Gastrocnemius medialis (tissue), 4 donors: Measurements from ENCODE around the gene STON1.

Source experiments
- CTCF ChIP-seq, 5 experiments: fragments of 450-650 bp in 3 of 5; fragments of 200-600 bp in 2 of 5; sonication (generic) in 2 of 5; IDR thresholded peaks in 4 of 5; conservative IDR thresholded peaks in 1 of 5; 1 replicate in 4 of 5; 2 replicates in 1 of 5; pipeline ENCODE4 v1.5.1; 2016 to 2019; ENCODE audit warnings: antibody characterized with exemption in 5 of 5, mild to moderate bottlenecking in 3 of 5, moderate library complexity in 3 of 5
- POLR2A ChIP-seq, 2 donors: fragments of 450-650 bp; IDR thresholded peaks; one replicate each; pipeline ENCODE4 v1.6.1; 2017; ENCODE audit warnings: antibody characterized with exemption in 2 of 2, mild to moderate bottlenecking in 2 of 2, moderate library complexity in 2 of 2

- TF ChIP-seq CTCF (IDR thresholded peaks at IDR 0.05 in 4 of 5, conservative IDR thresholded peaks at IDR 0.05 in 1 of 5) (no peak), POLR2A (IDR thresholded peaks at IDR 0.05) (no peak)
These were observed 21.4 kb upstream of the STON1 start for GRCh38 chr2:48508461-48509124.
